ENCODE measurements around the gene RIMS4.

DNA sequence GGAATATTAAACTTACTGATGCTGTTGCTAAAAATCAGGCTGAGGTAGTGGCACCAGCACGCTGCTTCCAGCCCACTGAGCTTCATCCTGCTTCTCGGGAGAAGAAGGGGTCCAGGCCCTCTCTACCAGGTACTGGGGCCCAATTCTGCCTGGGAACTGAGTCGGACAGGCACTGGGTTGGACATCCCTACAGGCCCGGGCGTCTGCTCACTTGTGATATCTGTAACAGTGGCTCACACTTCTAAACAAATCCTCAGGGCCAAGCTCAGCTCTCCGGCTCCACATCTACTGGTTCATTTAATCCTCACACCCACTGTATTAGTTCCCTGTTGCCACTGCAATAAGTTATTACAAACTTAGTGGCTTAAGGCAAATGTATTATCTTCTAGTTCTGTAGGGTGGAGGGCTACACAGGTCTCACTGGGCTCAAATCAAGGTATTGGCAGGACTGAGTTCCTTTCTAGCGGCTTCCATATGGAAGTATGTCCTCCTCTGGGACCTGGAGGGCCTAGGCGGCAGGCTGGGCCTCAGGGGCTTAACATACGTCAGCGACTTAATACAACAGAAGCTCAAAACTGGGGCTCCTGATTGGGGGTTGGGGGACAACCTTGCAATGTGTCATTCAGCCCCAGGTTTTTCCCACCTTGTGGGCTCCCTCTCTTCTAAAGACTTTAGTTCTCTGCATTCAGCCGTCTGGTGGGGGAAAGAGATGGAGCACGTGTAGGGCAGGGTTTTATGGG is 66.3 kb downstream of the RIMS4 start:
- no peak for TF ChIP-seq RAD21 (CRISPR knock-in tag; conservative IDR thresholded peaks at IDR 0.05 in 1 of 2, IDR thresholded peaks at IDR 0.05 in 1 of 2)
- TF ChIP-seq ETV1 (tag; conservative IDR thresholded peaks at IDR 0.05; ENCODE audit: low read depth) = no peak
- TF ChIP-seq POLR2A (conservative IDR thresholded peaks at IDR 0.05) = no peak
- TF ChIP-seq MAFK (IDR thresholded peaks at IDR 0.05; ENCODE audit: low read length) = no peak
- no peak for TF ChIP-seq SAP30 (IDR thresholded peaks at IDR 0.05; ENCODE audit: borderline replicate concordance, insufficient read depth, low read depth, low read length, poor library complexity, severe bottlenecking)
- TF ChIP-seq CREB1 (IDR thresholded peaks at IDR 0.05) = no peak
- TF ChIP-seq CREB1 (CRISPR knock-in tag; IDR thresholded peaks at IDR 0.05) = no peak
- TF ChIP-seq ZNF274 (IDR thresholded peaks at IDR 0.05; ENCODE audit: borderline replicate concordance, low read depth, low read length) = no peak
- TF ChIP-seq, protein P1, sequence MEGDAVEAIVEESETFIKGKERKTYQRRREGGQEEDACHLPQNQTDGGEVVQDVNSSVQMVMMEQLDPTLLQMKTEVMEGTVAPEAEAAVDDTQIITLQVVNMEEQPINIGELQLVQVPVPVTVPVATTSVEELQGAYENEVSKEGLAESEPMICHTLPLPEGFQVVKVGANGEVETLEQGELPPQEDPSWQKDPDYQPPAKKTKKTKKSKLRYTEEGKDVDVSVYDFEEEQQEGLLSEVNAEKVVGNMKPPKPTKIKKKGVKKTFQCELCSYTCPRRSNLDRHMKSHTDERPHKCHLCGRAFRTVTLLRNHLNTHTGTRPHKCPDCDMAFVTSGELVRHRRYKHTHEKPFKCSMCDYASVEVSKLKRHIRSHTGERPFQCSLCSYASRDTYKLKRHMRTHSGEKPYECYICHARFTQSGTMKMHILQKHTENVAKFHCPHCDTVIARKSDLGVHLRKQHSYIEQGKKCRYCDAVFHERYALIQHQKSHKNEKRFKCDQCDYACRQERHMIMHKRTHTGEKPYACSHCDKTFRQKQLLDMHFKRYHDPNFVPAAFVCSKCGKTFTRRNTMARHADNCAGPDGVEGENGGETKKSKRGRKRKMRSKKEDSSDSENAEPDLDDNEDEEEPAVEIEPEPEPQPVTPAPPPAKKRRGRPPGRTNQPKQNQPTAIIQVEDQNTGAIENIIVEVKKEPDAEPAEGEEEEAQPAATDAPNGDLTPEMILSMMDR (IDR thresholded peaks at IDR 0.05 in 2 of 3, conservative IDR thresholded peaks at IDR 0.05 in 1 of 3; ENCODE audit: insufficient read depth in 2 of 3, low read depth in 1 of 3, low read length in 3 of 3) = no peak
- TF ChIP-seq TCF7L2 (IDR thresholded peaks at IDR 0.05; ENCODE audit: low read depth, low read length) = no peak
